GM12874 (cell line): Measurements from ENCODE around the gene CUL7.

ENCODE experiments used
- CTCF ChIP-seq: IDR thresholded peaks from 2 replicates; pipeline ENCODE4 v1.5.1; 2011; ENCODE audit warnings: low read depth, mild to moderate bottlenecking, control low read depth, low read length, moderate library complexity; ENCODE audit not compliant: insufficient read depth

Gene CUL7

GRCh38 chr6:43011207-43011606, 42.4 kb downstream of the CUL7 start:
- 0 out of 2 replicates have a peak, but pooled peaks have one; percentile 7 for TF ChIP-seq CTCF

DNA sequence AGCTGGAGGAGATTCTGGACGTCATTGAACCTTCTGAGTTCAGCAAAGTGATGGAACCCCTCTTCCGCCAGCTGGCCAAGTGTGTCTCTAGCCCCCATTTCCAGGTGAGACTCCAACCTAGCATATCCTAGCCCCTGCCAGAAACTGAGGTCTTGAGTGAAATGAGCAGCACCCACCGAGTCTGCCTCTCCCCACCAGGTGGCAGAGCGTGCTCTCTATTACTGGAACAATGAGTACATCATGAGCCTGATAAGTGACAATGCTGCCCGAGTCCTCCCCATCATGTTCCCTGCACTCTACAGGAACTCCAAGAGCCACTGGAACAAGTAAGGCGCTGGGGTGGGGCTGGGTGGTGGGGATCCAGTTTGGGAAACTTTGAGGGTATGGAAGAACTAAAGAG, 44.5 kb downstream of the CUL7 start:
- TF ChIP-seq CTCF = peak; percentile 51; the same call in 1 of the 2 replicates

- TF ChIP-seq CTCF = no peak
Measured at GRCh38 chr6:43007126-43007525, 46.5 kb downstream of the CUL7 start.

DNA sequence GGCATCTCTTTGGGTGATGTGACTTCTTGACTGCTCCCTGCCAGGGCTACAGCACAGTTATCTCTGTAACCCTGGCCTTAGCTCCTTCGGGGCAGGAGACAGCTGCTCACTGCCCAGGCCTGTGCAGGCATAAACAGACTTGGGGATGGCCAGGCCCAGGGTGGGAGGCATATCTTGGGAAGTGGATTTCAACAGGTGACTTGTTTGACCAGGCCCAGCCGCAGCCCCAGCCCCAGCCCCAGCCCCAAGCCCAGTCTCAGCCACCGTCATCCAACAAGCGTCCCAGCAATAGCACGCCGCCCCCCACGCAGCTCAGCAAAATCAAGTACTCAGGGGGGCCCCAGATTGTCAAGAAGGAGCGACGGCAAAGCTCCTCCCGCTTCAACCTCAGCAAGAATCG, 47.4 kb downstream of the CUL7 start:
- TF ChIP-seq CTCF = no peak

DNA sequence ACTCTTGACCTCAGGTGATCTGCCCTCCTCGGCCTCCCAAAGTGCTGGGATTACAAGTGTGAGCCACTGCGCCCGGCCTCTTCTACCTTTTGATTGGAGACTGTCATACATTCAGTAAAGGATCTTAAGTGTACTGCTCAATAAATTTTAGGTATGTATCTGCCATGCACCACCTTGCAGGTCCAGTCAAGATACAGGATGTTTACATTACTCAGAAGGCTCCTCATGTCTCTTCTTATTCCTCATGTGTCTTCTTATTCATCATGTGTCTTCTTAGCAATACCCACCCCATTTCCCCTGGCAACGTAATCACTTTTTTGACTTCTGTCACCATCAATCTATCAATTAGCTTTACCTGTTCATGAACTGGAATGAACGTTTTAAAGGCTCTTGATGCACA, 47.8 kb downstream of the CUL7 start:
- no peak for TF ChIP-seq CTCF

- TF ChIP-seq CTCF = no peak
Measured at GRCh38 chr6:43001843-43002242, 51.8 kb downstream of the CUL7 start.

GRCh38 chr6:42996513-42996912, 57.1 kb downstream of the CUL7 start:
- TF ChIP-seq CTCF = no peak

GRCh38 chr6:42993445-42993844, 60.2 kb downstream of the CUL7 start:
- no peak for TF ChIP-seq CTCF
